GM23338 (cell line): Measurements from ENCODE around the gene SLC16A7. TPM values are rescaled to one million over a fixed set of nuclear protein-coding genes. Genes with fewer than 3 reads are reported as not detected.

Experiments
- ATAC-seq: fragments of 200-7000 bp; cut with Tn5 transposase; 3 replicates; pipeline ENCODE4 v1.9.1; 2020
- DNase-seq: peaks from one replicate; pipeline ENCODE4 v3.0.0-alpha.2; 2015; ENCODE audit warnings: low spot score
- H2AFZ ChIP-seq: fragments of 200-600 bp; sonication (generic); 2 replicates; pipeline ENCODE4 v1.8.0; 2016; ENCODE audit warnings: antibody characterized with exemption, mild to moderate bottlenecking, moderate library complexity
- H3F3A ChIP-seq: fragments of 200-600 bp; sonication (generic); replicated peaks from 2 replicates; pipeline ENCODE4 v1.8.0; 2017; ENCODE audit warnings: antibody characterized with exemption, mixed run types, low read depth
- H3K27ac ChIP-seq: fragments of 200-600 bp; sonication (generic); 2 replicates; pipeline ENCODE4 v1.6.1; 2016; ENCODE audit warnings: low read depth
- H3K27me3 ChIP-seq: fragments of 200-600 bp; sonication (generic); 2 replicates; pipeline ENCODE4 v1.8.0; 2016; ENCODE audit warnings: mild to moderate bottlenecking, mixed run types, moderate library complexity; ENCODE audit not compliant: insufficient read depth
- H3K36me3 ChIP-seq: fragments of 200-600 bp; sonication (generic); 2 replicates; pipeline ENCODE4 v1.8.0; 2016; ENCODE audit warnings: mild to moderate bottlenecking; ENCODE audit not compliant: insufficient read depth
- H3K4me1 ChIP-seq: fragments of 200-600 bp; sonication (generic); 2 replicates; pipeline ENCODE4 v1.8.0; 2016; ENCODE audit warnings: mild to moderate bottlenecking, moderate library complexity; ENCODE audit not compliant: insufficient read depth
- H3K4me2 ChIP-seq: fragments of 200-600 bp; sonication (generic); 2 replicates; pipeline ENCODE4 v1.7.1; 2017; ENCODE audit warnings: mixed run types
- H3K4me3 ChIP-seq: fragments of 200-600 bp; sonication (generic); 2 replicates; pipeline ENCODE4 v1.6.1; 2016; ENCODE audit warnings: mixed run types
- H3K79me2 ChIP-seq: fragments of 200-600 bp; sonication (generic); replicated peaks from 2 replicates; pipeline ENCODE4 v1.8.0; 2017; ENCODE audit warnings: mild to moderate bottlenecking; ENCODE audit not compliant: insufficient read depth
- H3K9me2 ChIP-seq: fragments of 200-600 bp; sonication (generic); 2 replicates; pipeline ENCODE4 v1.8.0; 2017; ENCODE audit not compliant: insufficient read depth
- H4K20me1 ChIP-seq: fragments of 200-600 bp; sonication (generic); replicated peaks from 2 replicates; pipeline ENCODE4 v1.8.0; 2017; ENCODE audit warnings: mild to moderate bottlenecking; ENCODE audit not compliant: insufficient read depth
- H3K27ac Mint-ChIP-seq: 2 replicates; pipeline ENCODE4 v1.8.0; 2020; ENCODE audit warnings: inconsistent platforms, mild to moderate bottlenecking, moderate library complexity, mixed read lengths
- H3K27me3 Mint-ChIP-seq: 3 replicates; pipeline ENCODE4 v1.8.0; 2022; ENCODE audit warnings: low read depth, mild to moderate bottlenecking, moderate library complexity, mixed read lengths, inconsistent platforms; ENCODE audit not compliant: insufficient read depth, poor library complexity
- H3K36me3 Mint-ChIP-seq: 3 replicates; pipeline ENCODE4 v1.8.0; 2021; ENCODE audit warnings: low read depth, mild to moderate bottlenecking, inconsistent platforms, moderate library complexity, mixed read lengths
- H3K4me1 Mint-ChIP-seq: 3 replicates; pipeline ENCODE4 v1.8.0; 2020; ENCODE audit warnings: mild to moderate bottlenecking, inconsistent platforms, mixed read lengths
- H3K4me3 Mint-ChIP-seq: 3 replicates; pipeline ENCODE4 v1.8.0; 2021; ENCODE audit warnings: moderate library complexity, mild to moderate bottlenecking, inconsistent platforms, mixed read lengths
- H3K9me3 Mint-ChIP-seq: 3 replicates; pipeline ENCODE4 v1.8.0; 2020; ENCODE audit warnings: moderate library complexity, mild to moderate bottlenecking, inconsistent platforms, mixed read lengths
- CREB1 ChIP-seq: fragments of 250-450 bp; sonication (Bioruptor Pico); IDR thresholded peaks from 2 replicates; pipeline ENCODE4 v1.5.0; 2020; ENCODE audit warnings: low read depth, mild to moderate bottlenecking, moderate library complexity
- EZH2 ChIP-seq: fragments of 200-600 bp; sonication (generic); IDR thresholded peaks from one replicate; pipeline ENCODE4 v1.8.0; 2017; ENCODE audit warnings: antibody characterized with exemption, mild to moderate bottlenecking, low read depth; ENCODE audit not compliant: unreplicated experiment
- ZNF331 ChIP-seq: fragments of 250-450 bp; sonication (Bioruptor Pico); IDR thresholded peaks from 2 replicates; pipeline ENCODE4 v1.5.0; 2020; ENCODE audit warnings: low read depth, mild to moderate bottlenecking, moderate library complexity
- polyA plus RNA-seq: library from polyadenylated mRNA; unstranded; fragments of >200 nt; fragmentation: Nextera tagmentation; extraction: Ambion mirVana; gene quantifications from 2 replicates; pipeline ENCODE4 v1.2.1, GENCODE V29; 2016
- total RNA-seq: library from RNA; depleted of rRNA; stranded (reverse); fragments of >200 nt; shearing (Covaris generic); gene quantifications from 2 replicates; pipeline ENCODE4 v1.2.3, GENCODE V29; 2014
- TF ChIP-seq, protein P1 (sequence below): fragments of 250-450 bp; sonication (Bioruptor Pico); IDR thresholded peaks from 2 replicates; pipeline ENCODE4 v1.5.0; 2020; ENCODE audit warnings: mild to moderate bottlenecking, moderate library complexity
- TF ChIP-seq, protein P2 (sequence below): IDR thresholded peaks from 2 replicates; pipeline ENCODE4 v1.6.1; 2016; ENCODE audit warnings: antibody characterized with exemption

The SLC16A7 gene
- total and polyA plus RNA-seq, 2 experiments from 2014 or later: 2.8 to 4.3 TPM

DNA sequence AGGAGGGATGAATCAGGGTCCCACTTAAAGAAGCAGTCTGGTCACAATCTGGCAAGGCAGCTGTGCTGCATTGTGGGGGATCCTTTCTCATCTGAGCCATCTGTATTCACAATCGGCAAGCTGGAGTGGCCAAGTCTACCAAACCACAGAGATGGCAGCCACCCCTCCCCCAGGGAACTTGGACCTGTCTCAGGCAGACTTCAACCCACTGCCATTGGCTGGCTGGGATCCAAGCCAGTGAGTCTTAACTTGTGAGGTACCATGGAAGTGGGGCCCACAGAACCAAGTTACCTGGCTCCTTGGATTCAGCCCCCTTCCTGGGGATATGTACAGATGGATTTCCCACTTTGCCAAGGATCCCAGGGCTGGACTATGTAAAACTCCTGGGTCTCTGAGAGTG is 196.8 kb downstream of the SLC16A7 start:
- no peak overlapping the region for H3K27ac ChIP-seq
- H3K9me3 Mint-ChIP-seq: no peaks in the 10 kb centered on the region; the same call in 1 of the 3 replicates
- H3K4me1 Mint-ChIP-seq: peaks cover 7% of the 10 kb centered on the region; the same call in 2 of the 3 replicates
- no peak overlapping the region for H3K27ac Mint-ChIP-seq
- ATAC-seq: no peak
- H3K4me2 ChIP-seq: no peak overlapping the region
- no peaks in the 10 kb centered on the region for H3F3A ChIP-seq
- no peaks in the 10 kb centered on the region for H3K36me3 ChIP-seq
- no peak overlapping the region for H3K4me3 ChIP-seq
- TF ChIP-seq, protein P1, sequence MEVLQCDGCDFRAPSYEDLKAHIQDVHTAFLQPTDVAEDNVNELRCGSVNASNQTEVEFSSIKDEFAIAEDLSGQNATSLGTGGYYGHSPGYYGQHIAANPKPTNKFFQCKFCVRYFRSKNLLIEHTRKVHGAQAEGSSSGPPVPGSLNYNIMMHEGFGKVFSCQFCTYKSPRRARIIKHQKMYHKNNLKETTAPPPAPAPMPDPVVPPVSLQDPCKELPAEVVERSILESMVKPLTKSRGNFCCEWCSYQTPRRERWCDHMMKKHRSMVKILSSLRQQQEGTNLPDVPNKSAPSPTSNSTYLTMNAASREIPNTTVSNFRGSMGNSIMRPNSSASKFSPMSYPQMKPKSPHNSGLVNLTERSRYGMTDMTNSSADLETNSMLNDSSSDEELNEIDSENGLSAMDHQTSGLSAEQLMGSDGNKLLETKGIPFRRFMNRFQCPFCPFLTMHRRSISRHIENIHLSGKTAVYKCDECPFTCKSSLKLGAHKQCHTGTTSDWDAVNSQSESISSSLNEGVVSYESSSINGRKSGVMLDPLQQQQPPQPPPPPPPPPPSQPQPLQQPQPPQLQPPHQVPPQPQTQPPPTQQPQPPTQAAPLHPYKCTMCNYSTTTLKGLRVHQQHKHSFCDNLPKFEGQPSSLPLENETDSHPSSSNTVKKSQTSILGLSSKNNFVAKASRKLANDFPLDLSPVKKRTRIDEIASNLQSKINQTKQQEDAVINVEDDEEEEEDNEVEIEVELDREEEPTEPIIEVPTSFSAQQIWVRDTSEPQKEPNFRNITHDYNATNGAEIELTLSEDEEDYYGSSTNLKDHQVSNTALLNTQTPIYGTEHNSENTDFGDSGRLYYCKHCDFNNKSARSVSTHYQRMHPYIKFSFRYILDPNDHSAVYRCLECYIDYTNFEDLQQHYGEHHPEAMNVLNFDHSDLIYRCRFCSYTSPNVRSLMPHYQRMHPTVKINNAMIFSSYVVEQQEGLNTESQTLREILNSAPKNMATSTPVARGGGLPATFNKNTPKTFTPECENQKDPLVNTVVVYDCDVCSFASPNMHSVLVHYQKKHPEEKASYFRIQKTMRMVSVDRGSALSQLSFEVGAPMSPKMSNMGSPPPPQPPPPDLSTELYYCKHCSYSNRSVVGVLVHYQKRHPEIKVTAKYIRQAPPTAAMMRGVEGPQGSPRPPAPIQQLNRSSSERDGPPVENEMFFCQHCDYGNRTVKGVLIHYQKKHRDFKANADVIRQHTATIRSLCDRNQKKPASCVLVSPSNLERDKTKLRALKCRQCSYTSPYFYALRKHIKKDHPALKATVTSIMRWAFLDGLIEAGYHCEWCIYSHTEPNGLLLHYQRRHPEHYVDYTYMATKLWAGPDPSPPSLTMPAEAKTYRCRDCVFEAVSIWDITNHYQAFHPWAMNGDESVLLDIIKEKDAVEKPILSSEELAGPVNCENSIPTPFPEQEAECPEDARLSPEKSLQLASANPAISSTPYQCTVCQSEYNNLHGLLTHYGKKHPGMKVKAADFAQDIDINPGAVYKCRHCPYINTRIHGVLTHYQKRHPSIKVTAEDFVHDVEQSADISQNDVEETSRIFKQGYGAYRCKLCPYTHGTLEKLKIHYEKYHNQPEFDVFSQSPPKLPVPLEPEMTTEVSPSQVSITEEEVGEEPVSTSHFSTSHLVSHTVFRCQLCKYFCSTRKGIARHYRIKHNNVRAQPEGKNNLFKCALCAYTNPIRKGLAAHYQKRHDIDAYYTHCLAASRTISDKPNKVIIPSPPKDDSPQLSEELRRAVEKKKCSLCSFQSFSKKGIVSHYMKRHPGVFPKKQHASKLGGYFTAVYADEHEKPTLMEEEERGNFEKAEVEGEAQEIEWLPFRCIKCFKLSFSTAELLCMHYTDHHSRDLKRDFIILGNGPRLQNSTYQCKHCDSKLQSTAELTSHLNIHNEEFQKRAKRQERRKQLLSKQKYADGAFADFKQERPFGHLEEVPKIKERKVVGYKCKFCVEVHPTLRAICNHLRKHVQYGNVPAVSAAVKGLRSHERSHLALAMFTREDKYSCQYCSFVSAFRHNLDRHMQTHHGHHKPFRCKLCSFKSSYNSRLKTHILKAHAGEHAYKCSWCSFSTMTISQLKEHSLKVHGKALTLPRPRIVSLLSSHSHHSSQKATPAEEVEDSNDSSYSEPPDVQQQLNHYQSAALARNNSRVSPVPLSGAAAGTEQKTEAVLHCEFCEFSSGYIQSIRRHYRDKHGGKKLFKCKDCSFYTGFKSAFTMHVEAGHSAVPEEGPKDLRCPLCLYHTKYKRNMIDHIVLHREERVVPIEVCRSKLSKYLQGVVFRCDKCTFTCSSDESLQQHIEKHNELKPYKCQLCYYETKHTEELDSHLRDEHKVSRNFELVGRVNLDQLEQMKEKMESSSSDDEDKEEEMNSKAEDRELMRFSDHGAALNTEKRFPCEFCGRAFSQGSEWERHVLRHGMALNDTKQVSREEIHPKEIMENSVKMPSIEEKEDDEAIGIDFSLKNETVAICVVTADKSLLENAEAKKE (CRISPR knock-in tag): no peak
- TF ChIP-seq EZH2: no peak
- TF ChIP-seq, protein P2, sequence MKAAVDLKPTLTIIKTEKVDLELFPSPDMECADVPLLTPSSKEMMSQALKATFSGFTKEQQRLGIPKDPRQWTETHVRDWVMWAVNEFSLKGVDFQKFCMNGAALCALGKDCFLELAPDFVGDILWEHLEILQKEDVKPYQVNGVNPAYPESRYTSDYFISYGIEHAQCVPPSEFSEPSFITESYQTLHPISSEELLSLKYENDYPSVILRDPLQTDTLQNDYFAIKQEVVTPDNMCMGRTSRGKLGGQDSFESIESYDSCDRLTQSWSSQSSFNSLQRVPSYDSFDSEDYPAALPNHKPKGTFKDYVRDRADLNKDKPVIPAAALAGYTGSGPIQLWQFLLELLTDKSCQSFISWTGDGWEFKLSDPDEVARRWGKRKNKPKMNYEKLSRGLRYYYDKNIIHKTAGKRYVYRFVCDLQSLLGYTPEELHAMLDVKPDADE: no peak
- TF ChIP-seq ZNF331 (CRISPR knock-in tag): no peak
- no peak for TF ChIP-seq CREB1
- peaks cover 2% of the 10 kb centered on the region for H3K27me3 Mint-ChIP-seq
- H3K27me3 ChIP-seq: no peaks in the 10 kb centered on the region
- no peak for DNase-seq
- H3K4me1 ChIP-seq: no peaks in the 10 kb centered on the region
- H3K4me3 Mint-ChIP-seq: no peak overlapping the region
- H3K79me2 ChIP-seq: no peaks in the 10 kb centered on the region
- H2AFZ ChIP-seq: no peak overlapping the region
- no peaks in the 10 kb centered on the region for H3K36me3 Mint-ChIP-seq
- H4K20me1 ChIP-seq: no peaks in the 10 kb centered on the region
- peaks cover 22% of the 10 kb centered on the region; the same call in 1 of the 2 replicates for H3K9me2 ChIP-seq
